Right kidney (tissue), 1 donor: Measurements from ENCODE around the gene HDHD5.
"Not testable (repeated sequence)": the region's sequence is repeated elsewhere in the genome, so short reads cannot be mapped to it uniquely, and the experiment has no call there.

ENCODE experiments used
- DNase-seq: peaks from one replicate; pipeline ENCODE4 v3.0.0-alpha.2; 2016

HDHD5 gene

DNA sequence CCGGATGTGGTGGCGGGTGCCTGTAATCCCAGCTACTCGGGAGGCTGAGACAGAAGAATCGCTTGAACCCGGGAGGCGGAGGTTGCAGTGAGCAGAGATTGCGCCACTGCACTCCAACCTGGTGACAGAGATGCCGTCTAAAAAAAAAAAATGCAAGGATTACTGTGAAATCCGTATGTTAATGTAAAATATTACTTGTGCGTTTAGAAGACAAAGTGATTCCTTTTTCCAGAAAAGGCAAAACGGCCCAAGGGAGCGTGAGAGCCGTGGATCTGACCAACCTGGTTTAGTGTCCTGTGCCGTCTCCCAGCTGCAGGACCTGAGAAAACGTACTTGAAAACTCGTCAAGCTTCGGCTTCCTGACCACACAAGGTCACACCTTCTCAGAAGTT lies 905 bp downstream of the HDHD5 start:
- DNase-seq = no peak

DNA sequence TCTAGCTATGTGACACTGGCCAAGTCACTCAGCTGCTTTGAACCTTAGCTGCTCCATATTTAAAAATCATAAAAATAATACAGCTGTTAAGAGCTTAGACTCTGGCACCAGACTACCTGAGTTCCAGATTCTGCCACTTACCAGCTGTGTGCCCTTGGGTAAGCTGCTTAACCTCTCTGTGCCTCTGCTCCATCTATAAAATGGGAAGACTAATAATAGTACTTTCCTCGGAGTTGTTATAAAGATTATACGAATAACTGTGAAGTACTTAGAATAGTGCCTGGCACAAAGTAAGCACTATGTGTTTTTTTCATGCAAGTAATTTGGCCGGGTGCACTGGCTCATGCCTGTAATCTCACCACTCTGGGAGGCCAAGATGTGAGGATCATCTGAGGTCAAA lies 1.4 kb downstream of the HDHD5 start:
- DNase-seq = no peak

DNA sequence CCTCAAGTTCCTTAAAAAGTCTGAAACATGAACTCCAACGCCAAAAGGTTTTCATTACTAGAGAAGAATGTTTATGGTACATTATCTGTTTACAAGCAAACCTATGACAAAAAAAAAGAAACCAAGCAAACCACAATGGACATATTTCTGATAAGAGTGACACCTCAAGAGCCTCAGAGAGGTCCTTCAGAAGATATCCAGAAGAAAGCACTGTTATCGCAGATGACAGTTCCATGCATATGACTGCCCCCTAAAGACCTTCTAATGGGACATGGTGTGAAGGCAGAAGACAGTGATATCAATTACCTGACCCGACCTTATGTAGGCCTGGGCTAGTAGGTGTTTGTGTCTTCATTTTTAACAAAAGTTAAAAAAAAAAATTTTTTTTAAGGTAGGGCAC lies 3.1 kb downstream of the HDHD5 start:
- DNase-seq = no peak

DNA sequence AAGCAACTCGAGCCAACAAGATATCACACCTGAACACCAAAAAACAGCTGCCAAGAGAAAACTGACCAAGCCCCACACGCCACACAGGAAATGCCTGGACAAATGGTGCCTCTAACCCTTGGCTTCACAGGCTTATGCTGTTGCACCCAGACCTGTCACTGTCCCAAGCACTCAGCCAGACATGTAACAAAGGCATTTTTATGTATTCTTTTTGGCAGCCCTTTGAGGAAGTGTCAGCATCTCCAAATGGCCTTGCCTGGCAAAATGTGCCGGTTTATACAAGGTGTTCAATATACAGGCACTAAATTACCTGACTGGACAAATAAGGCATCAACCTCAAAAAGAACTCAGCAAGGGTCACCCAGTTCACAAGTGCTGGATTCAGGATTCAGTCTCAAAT lies 6.1 kb downstream of the HDHD5 start:
- no peak for DNase-seq

DNA sequence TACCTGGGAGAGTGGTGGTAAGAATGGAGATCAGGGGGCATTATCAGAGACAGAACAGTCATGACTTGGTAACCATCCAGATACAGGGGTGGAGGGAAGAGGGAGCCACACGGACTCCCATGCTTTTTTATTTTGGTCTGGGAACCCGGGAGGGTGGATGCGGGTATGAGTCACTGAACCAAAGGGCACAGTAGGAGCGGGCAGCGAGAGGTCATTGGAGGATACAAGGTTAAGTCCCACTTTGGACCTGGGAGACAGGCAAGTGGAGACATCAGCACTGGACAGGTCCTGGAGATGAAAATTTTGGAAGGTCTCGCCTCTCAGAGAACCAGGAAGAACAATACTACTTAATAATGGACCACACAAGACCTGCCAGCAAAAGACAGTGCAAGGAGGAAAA lies 6.7 kb downstream of the HDHD5 start:
- no peak for DNase-seq

DNA sequence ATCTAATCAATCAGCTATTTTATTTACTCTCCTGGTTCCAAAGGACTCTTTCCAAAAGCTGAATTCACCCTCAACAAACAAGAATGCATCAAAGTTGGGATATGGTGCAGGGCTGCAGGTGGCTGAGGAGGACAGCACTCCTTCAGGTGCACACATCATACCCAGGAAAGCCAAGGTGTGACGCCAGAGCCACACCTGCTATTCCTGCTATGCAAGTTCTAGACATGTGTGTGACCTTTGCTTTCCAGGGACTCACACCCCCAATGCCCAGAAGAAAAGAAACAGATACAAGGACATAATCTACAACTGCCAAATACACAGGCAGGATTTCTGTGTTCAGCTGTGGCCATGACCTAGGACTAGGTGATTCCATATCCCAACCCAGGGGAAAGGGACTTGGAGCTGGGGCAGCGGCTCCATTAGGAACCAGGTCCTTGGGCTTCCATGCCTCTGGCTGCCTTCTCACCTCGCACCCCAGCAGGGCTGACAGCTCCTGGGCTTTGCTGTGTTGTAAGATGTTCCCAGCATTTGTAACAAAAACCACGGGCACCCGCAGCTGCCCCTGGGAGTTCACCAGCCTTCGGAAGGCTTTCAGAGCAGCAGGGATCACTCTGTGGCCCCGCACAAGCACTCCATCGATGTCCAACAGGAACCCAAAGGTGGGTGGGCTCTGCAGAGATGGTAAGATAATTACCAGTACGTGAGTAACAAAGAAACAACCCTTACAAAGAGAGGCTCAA lies 9.8 kb downstream of the HDHD5 start:
- DNase-seq = no peak

DNA sequence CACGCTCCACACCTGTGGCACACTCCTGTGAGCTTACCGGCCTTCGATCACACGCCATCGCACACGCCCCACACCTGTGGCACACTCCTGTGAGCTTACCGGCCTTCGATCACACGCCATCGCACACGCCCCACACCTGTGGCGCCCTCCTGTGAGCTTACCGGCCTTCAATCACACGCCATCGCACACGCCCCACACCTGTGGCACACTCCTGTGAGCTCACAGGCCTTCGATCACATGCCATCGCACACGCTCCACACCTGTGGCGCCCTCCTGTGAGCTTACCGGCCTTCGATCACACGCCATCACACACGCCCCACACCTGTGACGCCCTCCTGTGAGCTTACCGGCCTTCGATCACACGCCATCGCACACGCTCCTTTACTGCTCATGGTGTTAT lies 11.6 kb downstream of the HDHD5 start:
- not testable (repeated sequence) for DNase-seq

DNA sequence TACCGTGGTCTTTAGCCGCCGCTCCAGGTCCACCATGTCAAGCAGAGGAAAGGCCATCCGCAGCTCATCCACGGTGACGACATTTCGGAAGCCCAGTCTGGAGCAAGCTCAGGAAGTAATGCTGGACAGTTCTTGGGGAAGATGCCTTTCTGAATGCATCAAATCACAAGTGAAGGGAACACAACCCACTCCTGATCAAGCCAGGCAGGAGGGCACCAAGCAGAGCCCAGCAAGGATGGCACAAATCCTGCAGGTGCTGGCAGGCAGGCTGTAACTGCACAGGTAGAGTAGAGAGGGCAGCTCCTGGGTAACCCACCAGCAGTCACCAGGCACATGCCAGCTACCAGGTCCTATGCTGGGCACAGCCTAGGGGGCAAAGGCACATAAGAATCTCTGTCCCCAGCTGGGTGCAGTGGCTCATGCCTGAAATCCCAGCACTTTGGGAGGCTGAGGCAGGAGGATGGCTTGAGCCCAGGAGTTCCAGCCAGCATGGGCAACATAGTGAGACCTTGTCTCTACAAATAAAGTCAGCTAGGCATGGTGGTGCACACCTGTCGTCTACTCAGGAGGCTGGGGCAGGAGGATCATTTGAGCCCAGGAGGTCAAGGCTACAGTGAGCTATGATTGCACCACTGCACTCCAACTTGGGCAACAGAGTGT lies 13.9 kb downstream of the HDHD5 start:
- no peak for DNase-seq

DNA sequence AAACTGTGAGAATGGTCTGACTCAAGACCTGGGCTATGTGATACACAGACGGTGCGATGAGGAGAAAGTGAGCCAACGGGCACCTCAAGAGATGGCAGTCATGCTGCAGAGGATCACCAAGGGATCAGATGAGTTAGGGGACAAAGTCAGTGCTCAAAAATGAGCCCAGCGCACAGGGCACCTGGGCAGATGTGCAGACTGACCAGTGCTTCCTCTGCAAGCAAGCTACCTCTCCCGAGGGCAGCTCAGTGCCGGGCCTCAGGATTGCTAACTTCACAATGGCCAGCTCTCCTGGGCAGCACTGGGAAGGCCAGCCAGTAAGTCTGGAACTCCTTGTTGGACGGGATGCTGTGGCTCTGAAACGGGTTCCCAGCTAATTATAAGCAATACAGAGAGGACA lies 15.3 kb downstream of the HDHD5 start:
- DNase-seq = no peak

DNA sequence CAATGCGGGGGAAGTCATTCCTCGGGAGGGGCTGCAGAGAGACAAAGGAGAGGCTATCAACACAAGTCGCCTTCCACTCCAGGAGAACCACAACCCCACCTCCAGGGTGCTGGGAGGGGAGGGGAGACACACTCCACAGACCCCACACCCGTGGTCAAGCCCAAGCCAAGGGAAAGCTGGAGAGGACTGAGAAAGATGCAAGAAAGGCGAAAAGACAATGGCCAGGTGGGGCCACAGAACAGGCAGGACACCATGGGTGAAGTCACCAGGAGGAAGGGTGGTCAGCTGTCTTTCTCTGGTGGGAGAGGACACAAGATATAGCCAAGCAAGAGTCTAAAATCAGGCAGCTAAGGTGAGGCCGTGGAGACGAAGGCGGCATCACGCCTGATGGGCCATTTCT lies 16.0 kb downstream of the HDHD5 start:
- DNase-seq = no peak

DNA sequence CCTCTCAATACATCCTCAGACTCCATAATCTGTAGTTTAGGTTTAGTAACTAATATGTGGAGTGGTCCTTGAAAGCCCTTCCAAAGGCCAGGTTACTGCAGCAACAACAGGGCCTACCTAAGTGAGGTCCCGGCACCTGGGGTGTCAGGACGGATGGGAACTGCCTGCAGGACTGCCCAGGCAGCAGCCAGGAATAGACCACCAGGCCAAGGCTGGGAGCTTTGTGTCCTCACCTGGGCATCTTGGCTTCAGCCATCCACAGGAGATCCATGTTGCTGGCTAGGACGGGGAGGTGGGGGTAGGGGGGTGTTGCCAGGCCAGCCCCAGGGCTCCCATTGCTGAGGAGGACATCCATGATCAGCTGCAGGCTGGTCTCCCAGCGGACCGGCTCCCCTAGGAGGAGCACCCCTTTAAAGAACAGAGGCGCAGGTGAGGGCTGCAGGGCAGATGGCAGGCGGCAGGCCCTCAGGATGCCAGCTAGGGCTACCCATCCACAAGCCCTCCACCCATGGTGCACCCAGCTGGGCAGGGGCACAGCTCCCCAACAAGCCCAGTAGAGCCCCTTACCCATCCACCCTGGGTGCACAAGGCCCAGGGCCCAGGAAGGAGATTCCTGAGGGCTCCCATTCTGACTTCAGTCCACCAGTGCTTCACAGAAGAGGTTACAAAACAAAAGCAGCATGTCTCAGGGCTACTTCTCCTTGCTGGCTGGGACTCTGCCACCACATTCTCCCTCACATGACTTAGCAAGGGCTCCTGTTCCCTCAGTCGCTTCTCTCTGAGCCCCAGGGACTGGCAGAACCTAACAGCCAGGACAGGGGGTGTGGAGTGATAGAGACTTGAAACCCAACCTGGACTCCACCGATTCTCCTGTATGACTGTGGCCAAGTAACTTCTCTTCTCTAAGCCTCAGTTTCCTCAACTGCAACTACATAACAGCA lies 18.0 kb downstream of the HDHD5 start:
- DNase-seq = no peak

DNA sequence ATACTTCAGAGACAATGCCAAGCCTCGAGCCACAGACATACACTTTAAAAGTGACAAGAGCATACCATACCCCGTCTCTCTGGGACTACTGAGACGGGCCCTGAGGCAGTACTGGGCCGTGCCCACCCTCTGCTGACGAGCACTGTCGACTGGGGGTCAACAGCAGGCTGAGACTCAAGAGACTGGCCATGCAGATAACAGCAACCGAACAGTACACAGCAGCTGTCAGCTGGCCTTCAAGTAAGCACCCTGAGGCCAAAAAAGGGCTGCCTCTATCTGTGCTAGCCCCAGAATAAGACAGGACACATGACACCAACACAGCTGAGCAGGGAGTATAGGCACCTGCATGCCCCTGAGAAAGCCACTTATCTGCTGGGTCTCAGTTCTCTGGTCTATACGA lies 19.1 kb downstream of the HDHD5 start:
- no peak for DNase-seq

DNA sequence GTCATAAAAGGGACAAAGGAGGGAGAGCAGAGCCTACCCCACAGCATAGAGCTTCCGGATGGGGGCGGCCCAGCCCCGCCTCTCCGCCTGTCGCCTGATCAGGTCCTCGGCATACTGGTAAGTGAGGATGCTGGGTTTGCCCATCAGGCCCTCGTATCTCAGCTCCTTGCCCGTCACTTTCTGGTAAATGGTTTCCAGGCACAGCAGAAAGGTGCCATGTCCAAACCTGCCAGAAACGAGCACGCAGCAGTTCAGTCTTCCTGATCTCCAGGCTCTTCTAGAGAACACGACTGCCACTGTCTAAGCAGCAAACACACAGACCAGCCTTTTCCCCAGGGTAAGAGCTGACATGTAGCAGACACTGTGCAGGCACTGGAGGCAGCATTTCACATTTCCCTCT lies 20.6 kb downstream of the HDHD5 start:
- no peak for DNase-seq

DNA sequence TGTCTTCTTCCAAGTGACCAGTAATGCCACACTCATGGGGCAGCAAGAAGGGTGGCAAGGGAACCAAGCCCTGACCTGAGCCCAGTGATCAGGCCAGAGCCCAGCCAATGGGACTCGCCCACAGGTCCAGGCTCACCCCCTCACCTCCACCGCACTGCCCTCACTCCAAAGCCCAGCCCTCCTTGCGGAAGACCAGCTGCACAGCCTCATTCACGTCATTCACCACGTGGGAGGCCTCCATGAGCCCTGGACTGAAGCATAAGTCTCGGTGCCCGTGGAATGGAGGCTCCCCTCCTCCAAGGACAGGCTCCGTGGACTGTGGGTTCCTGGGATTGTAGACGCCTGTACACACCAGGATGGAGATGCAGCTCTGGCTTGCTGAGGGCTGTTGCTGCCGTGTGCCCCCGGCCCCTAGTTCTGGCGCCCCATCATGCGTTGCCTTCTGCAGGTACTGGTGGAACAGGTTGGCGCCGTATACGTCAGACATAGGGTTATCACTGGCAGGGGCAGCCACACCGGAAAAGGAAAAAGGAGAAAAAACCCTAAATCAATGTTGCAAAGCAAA lies 21.1 kb downstream of the HDHD5 start:
- no peak for DNase-seq

DNA sequence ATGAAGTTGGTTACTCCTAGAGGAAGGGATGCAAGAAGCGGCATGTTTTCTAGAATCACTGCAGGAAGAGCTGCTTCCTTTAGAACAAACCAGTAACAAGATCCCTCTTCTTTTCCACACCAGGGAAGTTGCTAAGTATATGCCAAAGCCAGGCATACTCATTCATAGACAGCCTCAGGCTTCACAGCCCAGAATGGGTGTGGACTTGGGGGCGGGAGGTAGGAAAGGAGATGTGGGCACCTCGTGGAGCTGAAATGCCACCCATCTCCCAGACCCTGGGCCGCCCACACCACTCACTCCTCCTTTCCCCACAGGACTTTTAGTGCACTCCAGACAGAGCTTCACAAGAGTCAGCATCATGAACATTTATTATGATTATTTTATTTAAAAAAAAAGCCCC lies 21.9 kb downstream of the HDHD5 start:
- DNase-seq = no peak

DNA sequence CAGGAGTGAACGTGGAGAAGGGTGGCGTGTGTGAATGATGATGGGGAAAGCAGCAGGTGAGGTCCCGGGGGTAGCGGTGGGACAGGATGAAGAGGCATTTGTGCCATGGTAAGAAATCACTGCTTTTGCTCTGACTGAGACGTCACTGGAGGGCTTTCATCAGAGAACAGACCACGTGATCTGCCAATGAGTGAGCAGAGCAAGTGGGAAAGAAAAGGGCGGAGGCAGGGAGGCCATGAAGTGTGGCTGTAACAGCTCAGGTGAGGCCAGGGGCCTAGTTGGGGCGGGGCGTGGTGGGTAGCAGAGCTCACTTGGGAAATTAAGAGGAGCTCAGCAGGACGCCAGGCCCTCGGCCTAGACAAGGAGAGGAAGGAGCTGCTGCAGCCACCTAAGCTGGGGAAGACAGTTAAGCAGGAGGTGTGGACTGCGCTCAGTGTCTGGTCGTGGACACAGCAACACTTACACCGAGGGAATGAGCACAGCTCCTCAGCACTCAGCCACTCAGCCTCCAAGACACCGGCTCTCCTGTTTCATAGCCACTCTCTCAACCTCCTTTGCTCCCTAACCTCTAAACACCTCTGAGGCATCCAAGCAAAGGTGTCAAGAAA lies 23.8 kb downstream of the HDHD5 start:
- DNase-seq = no peak

DNA sequence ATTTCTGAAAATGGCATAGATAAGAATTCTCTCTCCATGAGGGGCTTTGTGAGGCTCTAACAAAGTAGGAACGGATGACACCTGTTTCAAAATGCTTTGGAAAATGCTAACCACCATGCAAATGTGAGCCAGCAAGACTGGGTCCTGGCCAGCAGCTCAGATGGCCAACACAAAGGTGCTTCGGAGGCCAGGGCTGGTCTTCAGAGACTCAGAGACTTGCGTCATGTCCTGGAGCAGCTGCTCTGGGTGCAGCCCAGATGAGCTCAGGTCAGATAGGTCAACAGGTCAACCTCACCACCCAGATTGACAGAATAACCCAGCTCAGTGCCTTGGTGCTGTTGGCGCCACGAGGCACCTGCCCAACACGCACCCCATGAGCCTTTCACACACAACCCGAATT lies 25.9 kb downstream of the HDHD5 start:
- no peak for DNase-seq

DNA sequence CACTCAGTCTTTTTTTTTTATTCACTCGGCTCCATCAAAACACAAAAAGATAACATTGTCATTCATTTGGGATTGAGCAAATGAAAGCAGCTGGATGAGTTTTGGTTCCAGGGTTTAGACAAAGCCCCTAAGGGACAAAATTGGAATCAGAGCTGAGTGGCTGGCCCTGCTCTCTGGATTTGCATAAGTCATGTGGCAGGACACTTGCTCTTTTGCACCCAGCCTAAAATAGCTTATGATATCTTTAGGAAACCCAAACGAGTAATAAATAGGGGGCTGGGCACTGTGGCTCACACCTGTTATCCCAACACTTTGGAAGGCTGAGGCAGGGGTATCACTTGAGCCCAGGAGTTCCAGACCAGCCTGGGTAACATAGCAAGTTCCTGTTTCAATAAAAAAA lies 27.0 kb downstream of the HDHD5 start:
- DNase-seq = no peak

DNA sequence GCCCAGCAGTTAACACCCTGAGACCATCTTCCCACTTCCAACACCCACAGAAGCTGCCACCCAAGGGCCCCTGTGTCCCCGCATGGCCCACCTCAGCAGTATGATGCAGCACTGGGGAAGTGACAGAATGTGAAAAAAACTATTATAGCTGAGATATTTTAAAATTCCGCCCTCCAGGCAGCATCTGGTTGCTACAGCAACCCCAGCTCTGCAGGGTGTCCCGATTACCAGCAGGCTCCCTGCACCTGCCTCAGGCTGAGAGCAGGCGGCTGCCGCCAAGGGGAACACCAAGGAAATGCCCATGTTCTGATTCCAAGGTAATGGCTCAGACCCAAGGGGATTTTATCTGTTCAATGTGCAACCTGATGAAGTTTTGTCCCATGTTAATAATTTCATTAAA lies 27.4 kb downstream of the HDHD5 start:
- DNase-seq = no peak

DNA sequence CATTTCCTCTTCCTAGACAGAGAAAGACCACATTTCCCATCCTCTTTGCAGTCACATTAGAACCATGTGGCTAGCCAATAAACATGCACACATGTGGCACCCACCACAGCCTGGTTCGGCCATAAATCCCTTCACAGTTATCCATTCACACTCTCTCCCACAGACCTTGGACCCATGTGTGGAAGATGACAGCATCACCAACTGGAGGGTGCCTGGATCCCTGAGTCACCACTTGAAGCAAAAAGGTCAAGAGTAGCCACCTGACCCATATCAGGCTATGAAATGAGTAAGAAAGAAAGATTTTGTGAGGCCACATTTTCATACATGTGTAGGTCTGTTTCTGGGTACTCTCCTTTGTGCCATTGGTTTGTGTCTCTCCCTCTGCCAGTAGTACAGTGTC lies 28.9 kb downstream of the HDHD5 start:
- no peak for DNase-seq

DNA sequence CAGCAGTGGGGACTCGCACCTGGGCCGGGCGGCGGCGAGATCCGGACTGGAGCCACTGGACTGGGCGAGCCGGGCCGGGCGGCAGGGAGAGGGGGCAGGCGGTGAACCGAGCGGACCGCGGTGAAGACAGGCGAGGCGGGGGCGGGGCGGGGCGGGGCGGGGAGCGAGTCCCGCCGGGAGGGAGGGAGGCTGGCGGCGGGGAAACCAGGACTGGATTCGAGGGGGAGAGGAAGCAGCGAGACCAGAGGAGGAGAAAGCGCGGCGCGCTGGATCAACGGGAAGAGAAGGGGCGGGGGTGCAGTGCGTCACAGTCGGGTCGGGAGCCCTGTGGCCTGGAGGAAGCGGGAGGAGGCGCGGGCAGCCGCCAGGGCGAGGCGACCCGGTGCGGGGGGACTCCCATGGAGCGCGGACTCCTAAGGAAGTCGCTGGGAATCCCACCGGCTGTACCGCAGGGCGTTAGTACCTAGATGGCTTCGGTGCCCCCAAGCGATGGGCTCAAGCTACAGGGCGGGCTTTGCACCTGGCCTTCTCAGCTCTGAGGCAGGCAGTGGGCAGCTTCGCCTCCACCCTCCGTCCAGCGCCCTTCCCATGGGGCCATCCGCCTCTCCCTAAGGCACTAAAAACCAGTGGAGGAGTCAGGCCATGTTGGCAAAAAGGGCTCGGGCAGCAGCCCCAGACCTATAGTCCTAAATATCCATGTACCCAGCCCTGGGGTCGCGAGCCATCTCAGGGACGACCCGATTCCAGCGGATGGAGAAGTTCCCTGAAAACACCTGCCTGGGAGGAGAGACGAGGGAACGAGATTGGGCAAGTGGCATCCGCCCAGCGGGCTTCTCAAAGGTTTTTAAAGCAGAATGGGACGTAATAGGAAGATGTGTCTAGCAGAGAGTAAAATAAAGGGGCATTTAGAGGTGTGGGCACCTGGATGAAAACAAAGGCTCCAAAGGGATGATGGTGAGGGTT lies 37.6 kb downstream of the HDHD5 start, which contains the start of gene TMEM121B:
TSS of gene TMEM121B (minus strand) at position 128 of the 963 bp plus-strand sequence. CDS start 233 bp downstream, outside the sequence.
- DNase-seq = peak; percentile 72
